ENCODE data around the gene HACD4. TPM values are rescaled to one million over a fixed set of nuclear protein-coding genes. Genes with fewer than 3 reads are reported as not detected.

HACD4 gene
- total and polyA plus RNA-seq, 8 donors, result 6.3 to 12.2 (median 9.9) TPM

DNA sequence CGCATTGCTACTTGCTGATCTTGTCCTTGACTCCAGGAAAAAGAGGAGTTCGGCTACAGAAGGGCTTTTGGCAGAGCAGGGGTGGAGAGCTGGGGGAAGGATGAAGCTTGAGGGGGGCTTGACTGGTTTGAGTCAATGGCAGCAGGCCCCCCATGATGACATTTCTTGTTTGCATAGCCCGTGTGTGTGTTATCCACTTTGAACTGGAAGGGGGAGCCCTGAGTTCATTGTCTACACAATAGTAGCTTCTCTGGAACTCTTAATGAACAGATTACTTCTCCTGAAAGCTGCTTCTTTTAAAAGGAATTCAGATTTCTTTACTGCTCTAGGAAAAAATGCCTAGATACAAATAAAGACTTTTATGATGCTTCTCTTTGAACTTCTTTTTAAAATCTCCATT lies 44.0 kb upstream of the HACD4 start:
- Histone ChIP-seq H3K27ac (no peak overlapping the region), H3K27me3 (no peaks in the 10 kb centered on the region), H3K9me3 (no peaks in the 10 kb centered on the region), H3K4me1 (peaks cover 0 to under 1% of the 10 kb centered on the region in 2 donors), H3K36me3 (no peaks in the 10 kb centered on the region), H3K4me3 (no peak overlapping the region)
- DNase-seq (no peak), ATAC-seq (no peak)
- intact Hi-C loops (cut with DNase I), result no loop called here
- TF ChIP-seq CTCF (IDR thresholded peaks at IDR 0.05), result no peak

DNA sequence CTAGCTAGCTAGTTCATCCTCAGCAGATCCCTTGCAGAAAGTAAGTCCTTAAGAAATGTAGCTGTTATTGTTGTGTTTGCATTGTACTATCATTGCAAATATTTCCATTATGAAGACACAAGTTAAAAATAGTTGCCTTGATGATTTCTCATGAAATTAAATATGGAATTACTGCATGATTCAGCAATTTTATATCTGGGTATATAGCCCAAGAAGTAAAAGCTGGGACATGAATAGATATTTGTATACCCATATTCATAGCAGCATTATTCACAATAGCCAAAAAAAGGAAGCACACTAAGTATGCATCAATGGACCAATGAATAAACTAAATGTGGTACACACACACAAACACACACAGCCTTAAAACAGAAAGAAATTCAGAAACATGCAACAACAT lies 39.5 kb upstream of the HACD4 start:
- TF ChIP-seq CTCF (IDR thresholded peaks at IDR 0.05), result no peak
- no peak overlapping the region for H3K27ac ChIP-seq
- H3K9me3 ChIP-seq, result no peaks in the 10 kb centered on the region
- intact Hi-C loops (cut with DNase I), result no loop called here
- no peaks in the 10 kb centered on the region for H3K27me3 ChIP-seq
- ATAC-seq (no peak), DNase-seq (no peak)
- H3K4me3 ChIP-seq, result no peak overlapping the region
- no peaks in the 10 kb centered on the region for H3K36me3 ChIP-seq
- peaks cover 0 to 11% of the 10 kb centered on the region in 2 donors for H3K4me1 ChIP-seq

DNA sequence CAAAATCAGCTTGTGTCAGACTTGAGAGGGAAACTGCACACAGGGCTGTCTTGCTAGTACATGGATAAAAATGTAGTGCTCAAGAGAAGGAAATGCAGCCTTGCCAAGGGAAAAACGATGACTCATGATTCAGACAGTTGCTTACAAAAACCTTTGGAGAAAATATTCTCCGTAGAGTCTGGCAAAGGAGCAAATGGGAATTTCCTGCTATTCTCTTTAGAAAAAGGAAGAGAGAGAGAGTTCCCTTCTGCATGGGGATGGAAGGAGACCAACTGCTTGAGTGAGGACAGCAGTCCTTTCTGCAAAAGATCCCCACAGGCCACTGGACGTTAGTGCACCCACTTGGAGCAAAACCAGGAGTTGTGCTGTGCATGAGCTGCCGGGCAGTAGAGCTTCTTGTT lies 38.7 kb upstream of the HACD4 start:
- peak; percentile 24 to 30 for TF ChIP-seq CTCF (IDR thresholded peaks at IDR 0.05)
- Histone ChIP-seq H3K27ac (peak overlapping the region in 1 of 2 donors; percentile 24), H3K4me1 (peaks cover 0 to 11% of the 10 kb centered on the region in 2 donors), H3K36me3 (no peaks in the 10 kb centered on the region), H3K9me3 (no peaks in the 10 kb centered on the region), H3K27me3 (no peaks in the 10 kb centered on the region), H3K4me3 (no peak overlapping the region)
- intact Hi-C loops (cut with DNase I), result no loop called here
- DNase-seq, result peak in 2 of 4 donors; percentile 42 to 68
- peak; percentile 97 for ATAC-seq

DNA sequence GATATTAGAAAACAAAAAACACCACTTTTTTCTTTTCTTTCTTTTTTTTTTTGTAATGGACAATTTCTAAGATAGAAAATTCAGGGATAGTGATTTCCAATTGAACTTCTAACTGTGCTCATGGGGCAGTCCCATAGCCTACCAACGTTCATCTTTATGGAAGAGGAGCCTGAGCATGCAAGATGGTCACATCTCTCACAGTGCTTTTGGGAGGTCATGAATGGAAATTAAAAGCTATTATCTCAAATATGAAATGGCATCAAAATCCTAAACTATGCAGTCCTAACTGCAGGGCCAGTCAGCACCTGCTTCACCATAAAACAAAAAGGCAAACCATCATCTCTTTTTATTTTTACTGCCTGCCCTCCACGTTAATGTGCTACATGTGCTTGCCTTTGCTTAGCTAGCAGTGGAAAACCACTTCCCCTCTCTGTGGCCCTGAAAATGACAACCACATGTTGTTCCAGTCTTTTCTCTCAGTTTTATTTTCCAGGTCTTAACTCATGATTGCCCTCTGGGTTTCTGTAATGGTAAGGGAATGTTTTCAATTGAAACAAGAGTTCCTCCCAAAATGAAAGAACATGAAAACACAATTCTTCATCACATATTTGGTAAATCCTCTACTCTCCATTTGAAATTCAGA lies 29.6 kb upstream of the HACD4 start:
- no peak overlapping the region for H3K4me3 ChIP-seq
- H3K4me1 ChIP-seq, result no peaks in the 10 kb centered on the region
- H3K27ac ChIP-seq, result no peak overlapping the region
- no peak for DNase-seq
- no peak for TF ChIP-seq CTCF (IDR thresholded peaks at IDR 0.05)
- no peaks in the 10 kb centered on the region for H3K27me3 ChIP-seq
- no peaks in the 10 kb centered on the region for H3K36me3 ChIP-seq
- intact Hi-C loops (cut with DNase I), result no loop called here
- H3K9me3 ChIP-seq, result no peaks in the 10 kb centered on the region
- ATAC-seq, result no peak

DNA sequence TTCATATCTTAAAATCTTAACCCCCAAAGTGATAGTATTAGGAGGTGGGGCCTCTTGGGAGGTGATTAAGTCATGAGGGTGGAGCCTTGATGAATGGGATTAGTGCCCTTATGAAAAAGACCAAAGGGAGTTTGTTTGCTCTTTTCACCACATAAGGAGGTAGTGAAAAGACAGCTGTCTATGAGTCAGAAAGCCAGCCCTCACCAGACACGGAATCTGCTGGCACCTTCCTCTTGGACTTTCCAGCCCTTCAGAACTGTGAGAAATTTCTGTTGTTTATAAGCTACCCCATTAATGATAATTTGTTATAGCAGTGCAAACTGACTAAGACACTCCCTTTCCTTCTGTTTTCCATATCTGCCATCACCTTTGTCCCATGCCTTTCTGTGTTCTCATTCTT lies 25.5 kb upstream of the HACD4 start:
- TF ChIP-seq CTCF (IDR thresholded peaks at IDR 0.05), result no peak
- DNase-seq (no peak), ATAC-seq (no peak)
- H3K4me1 ChIP-seq, result no peaks in the 10 kb centered on the region
- H3K27me3 ChIP-seq, result no peaks in the 10 kb centered on the region
- H3K27ac ChIP-seq, result no peak overlapping the region
- H3K36me3 ChIP-seq, result no peaks in the 10 kb centered on the region
- H3K9me3 ChIP-seq, result no peaks in the 10 kb centered on the region
- intact Hi-C loops (cut with DNase I), result no loop called here
- H3K4me3 ChIP-seq, result no peak overlapping the region
